Trophoblast cell (in vitro differentiated cells and primary cell): Measurements from ENCODE around the gene PACSIN3. TPM values are rescaled to one million over a fixed set of nuclear protein-coding genes. Genes with fewer than 3 reads are reported as not detected.

ENCODE experiments used
- DNase-seq, 2 donors: peaks; one replicate each; pipeline ENCODE4 v3.0.0-alpha.2; 2016
- H2AFZ ChIP-seq: 2 replicates; pipeline ENCODE4 v1.6.1; 2013; ENCODE audit warnings: low read length, moderate library complexity, mild to moderate bottlenecking; ENCODE audit not compliant: insufficient read depth, poor library complexity
- H2AK5ac ChIP-seq: 2 replicates; pipeline ENCODE4 v1.6.1; 2013; ENCODE audit warnings: mild to moderate bottlenecking, low read length
- H2BK120ac ChIP-seq: 2 replicates; pipeline ENCODE4 v1.6.1; 2013; ENCODE audit warnings: low read length, mild to moderate bottlenecking, moderate library complexity; ENCODE audit not compliant: insufficient read depth, poor library complexity
- H2BK12ac ChIP-seq: 2 replicates; pipeline ENCODE4 v1.6.1; 2013; ENCODE audit warnings: mild to moderate bottlenecking, low read length, moderate library complexity
- H2BK5ac ChIP-seq: 2 replicates; pipeline ENCODE4 v1.6.1; 2013; ENCODE audit warnings: low read length, low read depth, moderate library complexity, mild to moderate bottlenecking; ENCODE audit not compliant: poor library complexity
- H3K14ac ChIP-seq: 2 replicates; pipeline ENCODE4 v1.6.1; 2013; ENCODE audit warnings: mild to moderate bottlenecking, low read length
- H3K18ac ChIP-seq: 2 replicates; pipeline ENCODE4 v1.6.1; 2013; ENCODE audit warnings: mild to moderate bottlenecking, low read length
- H3K23ac ChIP-seq: 2 replicates; pipeline ENCODE4 v1.6.1; 2013; ENCODE audit warnings: low read length
- H3K27ac ChIP-seq: 2 replicates; pipeline ENCODE4 v1.5.1; 2013; ENCODE audit warnings: low read depth, mild to moderate bottlenecking, inconsistent platforms, low read length, moderate library complexity
- H3K27me3 ChIP-seq: 2 replicates; pipeline ENCODE4 v1.6.1; 2013; ENCODE audit warnings: inconsistent platforms, mild to moderate bottlenecking, low read length, moderate library complexity; ENCODE audit not compliant: insufficient read depth
- H3K36me3 ChIP-seq, 2 experiments: 1 replicate in 1 of 2; 2 replicates in 1 of 2; pipeline ENCODE4 v1.6.1; 2013; ENCODE audit warnings: low read length in 2 of 2, mild to moderate bottlenecking in 2 of 2, moderate library complexity in 1 of 2; ENCODE audit not compliant: insufficient read depth in 2 of 2, control insufficient read depth in 1 of 2
- H3K4ac ChIP-seq: 2 replicates; pipeline ENCODE4 v1.6.1; 2013; ENCODE audit warnings: low read depth, mild to moderate bottlenecking, low read length, moderate library complexity
- H3K4me1 ChIP-seq, 2 experiments: 1 replicate in 1 of 2; 2 replicates in 1 of 2; pipeline ENCODE4 v1.6.1; 2013; ENCODE audit warnings: low read length in 2 of 2, mild to moderate bottlenecking in 2 of 2, moderate library complexity in 1 of 2; ENCODE audit not compliant: insufficient read depth in 2 of 2, control insufficient read depth in 1 of 2
- H3K4me2 ChIP-seq: 2 replicates; pipeline ENCODE4 v1.6.1; 2013; ENCODE audit warnings: inconsistent platforms, mild to moderate bottlenecking, low read length, moderate library complexity
- H3K4me3 ChIP-seq: 2 replicates; pipeline ENCODE4 v1.5.1; 2013; ENCODE audit warnings: mild to moderate bottlenecking, low read depth, low read length, inconsistent platforms
- H3K79me1 ChIP-seq: one replicate; pipeline ENCODE4 v1.6.1; 2013; ENCODE audit warnings: low read length
- H3K79me2 ChIP-seq: 2 replicates; pipeline ENCODE4 v1.6.1; 2013; ENCODE audit warnings: low read length, mild to moderate bottlenecking; ENCODE audit not compliant: control insufficient read depth, insufficient read depth, poor library complexity
- H3K9ac ChIP-seq: 2 replicates; pipeline ENCODE4 v1.6.1; 2013; ENCODE audit warnings: mild to moderate bottlenecking, low read length
- H3K9me3 ChIP-seq: 2 replicates; pipeline ENCODE4 v1.6.1; 2013; ENCODE audit warnings: low read depth, mild to moderate bottlenecking, control low read depth, inconsistent platforms, low read length; ENCODE audit not compliant: insufficient read depth
- H4K12ac ChIP-seq: 2 replicates; pipeline ENCODE4 v1.6.1; 2013; ENCODE audit warnings: low read depth, mild to moderate bottlenecking, low read length, moderate library complexity
- H4K8ac ChIP-seq: 2 replicates; pipeline ENCODE4 v1.6.1; 2013; ENCODE audit warnings: low read depth, mild to moderate bottlenecking, low read length, moderate library complexity
- H4K91ac ChIP-seq: one replicate; pipeline ENCODE4 v1.6.1; 2013; ENCODE audit warnings: low read depth, mild to moderate bottlenecking, low read length, moderate library complexity
- WGBS: extraction: QIAGEN DNeasy Blood & Tissue Kit; methylation state at CpG from one replicate; pipeline ENCODE4 v1.1.7; 2013; ENCODE audit warnings: missing lambda C conversion rate; ENCODE audit not compliant: insufficient read length, insufficient coverage; ENCODE audit errors: extremely low coverage; 5-methylcytosine and 5-hydroxymethylcytosine counted together
- polyA plus RNA-seq: library from polyadenylated mRNA; stranded (reverse); fragments of 200-250 nt; gene quantifications from 2 replicates; pipeline ENCODE4 v1.2.3, GENCODE V29; 2013

PACSIN3 gene
- polyA plus RNA-seq = 22.2 and 23.3 TPM in 2 replicates

- H3K4me1 ChIP-seq = peaks cover 34 to 44% of the 10 kb centered on the region in 2 experiments
- peak within 1 kb of the TSS; percentile 38 for H2AK5ac ChIP-seq
- H3K14ac ChIP-seq = peak within 1 kb of the TSS; percentile 98
- H4K12ac ChIP-seq = peak within 1 kb of the TSS; percentile 27
- H3K79me1 ChIP-seq = peaks cover 23% of the 10 kb centered on the region
- peaks cover 22% of the 10 kb centered on the region for H3K79me2 ChIP-seq
- H3K9me3 ChIP-seq = no peaks in the 10 kb centered on the region
- H3K27me3 ChIP-seq = no peaks in the 10 kb centered on the region
- peak within 1 kb of the TSS; percentile 76 for H3K9ac ChIP-seq
- peak within 1 kb of the TSS; percentile 88 for H3K4me3 ChIP-seq
- peak within 1 kb of the TSS; percentile 97 for H3K18ac ChIP-seq
- H2AFZ ChIP-seq = peak within 1 kb of the TSS; percentile 81
- peak within 1 kb of the TSS; percentile 94 for H3K4me2 ChIP-seq
- H3K23ac ChIP-seq = no peak within 1 kb of the TSS
- DNase-seq = peak; percentile 42 to 73
- peak within 1 kb of the TSS; percentile 87 for H3K27ac ChIP-seq
- WGBS = no CpG with 5 or more reads among the region's 80 CpGs
- H2BK5ac ChIP-seq = peak within 1 kb of the TSS; percentile 81
- peak within 1 kb of the TSS; percentile 77 for H4K8ac ChIP-seq
- H3K4ac ChIP-seq = peak within 1 kb of the TSS; percentile 98
- peaks cover 12 to 15% of the 10 kb centered on the region in 2 experiments for H3K36me3 ChIP-seq
- H2BK12ac ChIP-seq = peak within 1 kb of the TSS; percentile 72
- H4K91ac ChIP-seq = peak within 1 kb of the TSS; percentile 82
- peak within 1 kb of the TSS; percentile 96 for H2BK120ac ChIP-seq
These were observed at the start of gene PACSIN3 for GRCh38 chr11:47186076-47186699. PACSIN3 (minus strand) TSS chr11:47186434; CDS start chr11:47182727, 3,707 bp downstream.

DNA sequence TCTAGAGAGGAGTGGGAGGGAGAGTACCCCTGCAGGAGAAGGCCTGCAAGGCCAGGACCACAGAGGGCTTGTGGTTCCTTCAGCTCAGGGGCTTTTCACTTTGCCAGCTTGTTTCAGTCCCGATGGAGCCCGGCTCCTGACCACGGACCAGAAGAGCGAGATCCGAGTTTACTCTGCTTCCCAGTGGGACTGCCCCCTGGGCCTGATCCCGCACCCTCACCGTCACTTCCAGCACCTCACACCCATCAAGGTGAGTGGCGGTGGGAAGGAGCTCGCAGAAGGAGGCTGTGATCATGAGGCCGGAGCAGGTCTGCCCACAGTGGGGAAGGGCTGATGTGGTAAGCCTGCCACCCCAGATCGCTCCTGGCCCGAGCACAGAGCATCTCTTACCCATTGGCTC lies 48.9 kb upstream of the PACSIN3 start:
- DNase-seq = no peak
- H3K9me3 ChIP-seq = no peaks in the 10 kb centered on the region
- peak overlapping the region; percentile 45 for H4K91ac ChIP-seq
- no peaks in the 10 kb centered on the region for H3K27me3 ChIP-seq
- no peak overlapping the region for H2AFZ ChIP-seq
- no CpG with 5 or more reads among the region's 12 CpGs for WGBS
- H4K12ac ChIP-seq = peak overlapping the region; percentile 74
- peak overlapping the region; percentile 69 for H2BK5ac ChIP-seq
- H3K4me3 ChIP-seq = peak overlapping the region; percentile 18
- H4K8ac ChIP-seq = peak overlapping the region; percentile 58
- no peak overlapping the region for H3K4ac ChIP-seq
- H2AK5ac ChIP-seq = peak overlapping the region; percentile 79
- no peak overlapping the region for H3K23ac ChIP-seq
- no peaks in the 10 kb centered on the region for H3K79me2 ChIP-seq
- peaks cover 4% of the 10 kb centered on the region for H3K79me1 ChIP-seq
- H2BK120ac ChIP-seq = peak overlapping the region; percentile 41
- H3K18ac ChIP-seq = peak overlapping the region; percentile 88
- peaks cover 15 to 16% of the 10 kb centered on the region in 2 experiments for H3K4me1 ChIP-seq
- peak overlapping the region; percentile 95 for H2BK12ac ChIP-seq
- H3K4me2 ChIP-seq = no peak overlapping the region
- H3K36me3 ChIP-seq = peaks cover 18 to 25% of the 10 kb centered on the region in 2 experiments
- H3K14ac ChIP-seq = peak overlapping the region; percentile 46
- H3K27ac ChIP-seq = peak overlapping the region; percentile 67
- no peak overlapping the region for H3K9ac ChIP-seq

- no peak overlapping the region for H4K91ac ChIP-seq
- no peak overlapping the region for H3K14ac ChIP-seq
- no peaks in the 10 kb centered on the region for H3K27me3 ChIP-seq
- no peak overlapping the region for H4K12ac ChIP-seq
- H4K8ac ChIP-seq = peak overlapping the region; percentile 22
- no peak overlapping the region for H3K4me3 ChIP-seq
- H3K4me2 ChIP-seq = peak overlapping the region; percentile 8
- no peak overlapping the region for H2AK5ac ChIP-seq
- no peak overlapping the region for H3K4ac ChIP-seq
- H3K27ac ChIP-seq = peak overlapping the region; percentile 13
- H3K18ac ChIP-seq = no peak overlapping the region
- H3K79me1 ChIP-seq = peaks cover 4% of the 10 kb centered on the region
- peaks cover 13 to 20% of the 10 kb centered on the region in 2 experiments for H3K36me3 ChIP-seq
- peak overlapping the region; percentile 18 for H2BK5ac ChIP-seq
- DNase-seq = no peak
- H3K9me3 ChIP-seq = no peaks in the 10 kb centered on the region
- no peak overlapping the region for H2AFZ ChIP-seq
- H3K79me2 ChIP-seq = no peaks in the 10 kb centered on the region
- H3K4me1 ChIP-seq = peaks cover 15 to 16% of the 10 kb centered on the region in 2 experiments
- no peak overlapping the region for H3K9ac ChIP-seq
- no peak overlapping the region for H2BK120ac ChIP-seq
- no peak overlapping the region for H3K23ac ChIP-seq
- WGBS = no CpG with 5 or more reads among the region's 12 CpGs
- peak overlapping the region; percentile 8 for H2BK12ac ChIP-seq
These were observed 48.5 kb upstream of the PACSIN3 start for GRCh38 chr11:47234669-47235100.

- Histone ChIP-seq H2BK120ac (no peak overlapping the region), H2BK12ac (peak overlapping the region; percentile 8), H2BK5ac (peak overlapping the region; percentile 18), H2AFZ (no peak overlapping the region), H4K12ac (no peak overlapping the region), H3K9ac (no peak overlapping the region), H4K91ac (no peak overlapping the region), H3K4me1 (peaks cover 15 to 16% of the 10 kb centered on the region in 2 experiments), H3K14ac (peak overlapping the region; percentile 44), H3K79me1 (peaks cover 4% of the 10 kb centered on the region), H3K18ac (no peak overlapping the region), H3K9me3 (no peaks in the 10 kb centered on the region), H3K79me2 (no peaks in the 10 kb centered on the region), H3K4me2 (no peak overlapping the region), H3K36me3 (peaks cover 8 to 15% of the 10 kb centered on the region in 2 experiments), H3K27ac (peak overlapping the region; percentile 13), H3K4ac (no peak overlapping the region), H2AK5ac (no peak overlapping the region), H3K27me3 (no peaks in the 10 kb centered on the region), H4K8ac (peak overlapping the region; percentile 22), H3K23ac (no peak overlapping the region), H3K4me3 (no peak overlapping the region)
- whole genome bisulfite sequencing = no CpG with 5 or more reads among the region's 11 CpGs
- DNase-seq = peak; percentile 62 to 81
These were observed 47.9 kb upstream of the PACSIN3 start for GRCh38 chr11:47233989-47234668.
